Anterior cingulate cortex (tissue), 58 donors: ENCODE results near the gene PIK3CB.
"Not testable (repeated sequence)": the region's sequence is repeated elsewhere in the genome, so short reads cannot be mapped to it uniquely, and the experiment has no call there.

Experiments
- DNase-seq, 58 donors: peaks; one replicate each; lab custom pipeline; 2025; lab: John Stamatoyannopoulos, UW

Gene PIK3CB

GRCh38 chr3:138809500-138810256, 25.1 kb downstream of the PIK3CB start:
- DNase-seq: no peak

- no peak for DNase-seq
Observed at GRCh38 chr3:138806376-138807080, 28.2 kb downstream of the PIK3CB start.

- no peak for DNase-seq
Observed at GRCh38 chr3:138803006-138803653, 31.6 kb downstream of the PIK3CB start.

- not testable (repeated sequence) for DNase-seq
Observed at GRCh38 chr3:138802223-138802622, 32.5 kb downstream of the PIK3CB start.

GRCh38 chr3:138801792-138802191, 32.9 kb downstream of the PIK3CB start:
- no peak for DNase-seq

- no peak for DNase-seq
Observed at GRCh38 chr3:138800248-138800647, 34.5 kb downstream of the PIK3CB start.

- peak in 6 of 58 donors; percentile 1 to 47 (median 12) for DNase-seq
Observed at GRCh38 chr3:138799822-138800221, 34.9 kb downstream of the PIK3CB start.

GRCh38 chr3:138797508-138798038, 37.2 kb downstream of the PIK3CB start:
- DNase-seq: no peak

- DNase-seq: no peak
Observed at GRCh38 chr3:138796761-138797160, 38.0 kb downstream of the PIK3CB start.

- no peak for DNase-seq
Observed at GRCh38 chr3:138786788-138787271, 47.9 kb downstream of the PIK3CB start.

- no peak for DNase-seq
Observed at GRCh38 chr3:138785951-138786350, 48.8 kb downstream of the PIK3CB start.

- not testable (repeated sequence) for DNase-seq
Observed at GRCh38 chr3:138785362-138785857, 49.3 kb downstream of the PIK3CB start.

GRCh38 chr3:138782755-138783154, 52.0 kb downstream of the PIK3CB start:
- DNase-seq: no peak

GRCh38 chr3:138781012-138781470, 53.7 kb downstream of the PIK3CB start:
- no peak for DNase-seq

GRCh38 chr3:138778643-138779042, 56.1 kb downstream of the PIK3CB start:
- no peak for DNase-seq

- DNase-seq: no peak
Observed at GRCh38 chr3:138776961-138777360, 57.8 kb downstream of the PIK3CB start.

- no peak for DNase-seq
Observed at GRCh38 chr3:138775254-138775595, 59.5 kb downstream of the PIK3CB start.

GRCh38 chr3:138774529-138775253, 60.0 kb downstream of the PIK3CB start:
- DNase-seq: peak in 47 of 58 donors; percentile 2 to 92 (median 45)

- DNase-seq: no peak
Observed at GRCh38 chr3:138771585-138771984, 63.1 kb downstream of the PIK3CB start.

- DNase-seq: no peak
Observed at GRCh38 chr3:138769616-138770015, 65.1 kb downstream of the PIK3CB start.
